IMR-90 (cell line): ENCODE results near the gene SIPA1.

ENCODE experiments used
- BHLHE40 ChIP-seq: fragments of 150-350 bp; IDR thresholded peaks from 2 replicates; pipeline ENCODE4 v1.6.1; 2016; ENCODE audit warnings: mild to moderate bottlenecking, low read depth, low read length
- CTCF ChIP-seq: conservative IDR thresholded peaks from 2 replicates; pipeline ENCODE4 v1.5.1; 2012; ENCODE audit warnings: mild to moderate bottlenecking, low read depth, low read length, improper control_type of control experiment
- FOS ChIP-seq: fragments of 150-350 bp; IDR thresholded peaks from 2 replicates; pipeline ENCODE4 v1.6.1; 2016; ENCODE audit warnings: low read depth, low read length
- MAFK ChIP-seq: IDR thresholded peaks from 2 replicates; pipeline ENCODE4 v1.6.1; 2012; ENCODE audit warnings: low read depth, low read length, improper control_type of control experiment
- MAZ ChIP-seq: IDR thresholded peaks from 2 replicates; pipeline ENCODE4 v1.6.1; 2012; ENCODE audit warnings: low read depth, mild to moderate bottlenecking, low read length, improper control_type of control experiment, moderate library complexity, borderline replicate concordance
- MXI1 ChIP-seq: IDR thresholded peaks from 2 replicates; pipeline ENCODE4 v1.6.1; 2012; ENCODE audit warnings: low read depth, mild to moderate bottlenecking, low read length, moderate library complexity, borderline replicate concordance
- NFE2L2 ChIP-seq: fragments of 150-350 bp; IDR thresholded peaks from 2 replicates; pipeline ENCODE4 v1.6.1; 2016; ENCODE audit warnings: low read depth, mild to moderate bottlenecking, low read length
- POLR2A ChIP-seq: IDR thresholded peaks from 2 replicates; pipeline ENCODE4 v1.6.1; 2012; ENCODE audit warnings: mild to moderate bottlenecking, low read depth, low read length
- RAD21 ChIP-seq: IDR thresholded peaks from 2 replicates; pipeline ENCODE4 v1.6.1; 2012; ENCODE audit warnings: low read length, improper control_type of control experiment
- SMC3 ChIP-seq: fragments of 150-350 bp; IDR thresholded peaks from 2 replicates; pipeline ENCODE4 v1.6.1; 2016; ENCODE audit warnings: low read depth, mild to moderate bottlenecking, antibody characterized with exemption, low read length, moderate library complexity
- USF2 ChIP-seq: fragments of 150-350 bp; IDR thresholded peaks from 2 replicates; pipeline ENCODE4 v1.6.1; 2017; ENCODE audit warnings: mild to moderate bottlenecking, antibody characterized with exemption, low read length, low read depth

- no peak for TF ChIP-seq CTCF
- no peak for TF ChIP-seq USF2
- no peak for TF ChIP-seq RAD21
- TF ChIP-seq POLR2A = no peak
- TF ChIP-seq SMC3 = no peak
- TF ChIP-seq MXI1 = no peak
- TF ChIP-seq BHLHE40 = no peak
- no peak for TF ChIP-seq FOS
- no peak for TF ChIP-seq MAFK
- TF ChIP-seq NFE2L2 = no peak
- no peak for TF ChIP-seq MAZ
Measured at GRCh38 chr11:65658174-65659021, 20.5 kb downstream of the SIPA1 start.
